NCI-H2029 (cell line): Measurements from ENCODE around the gene TRIM67.
"Not testable (repeated sequence)": the region's sequence is repeated elsewhere in the genome, so short reads cannot be mapped to it uniquely, and the experiment has no call there.

Experiments used
- DNase-seq: peaks from one replicate; lab custom pipeline; 2025; lab: John Stamatoyannopoulos, UW

Gene TRIM67

DNA sequence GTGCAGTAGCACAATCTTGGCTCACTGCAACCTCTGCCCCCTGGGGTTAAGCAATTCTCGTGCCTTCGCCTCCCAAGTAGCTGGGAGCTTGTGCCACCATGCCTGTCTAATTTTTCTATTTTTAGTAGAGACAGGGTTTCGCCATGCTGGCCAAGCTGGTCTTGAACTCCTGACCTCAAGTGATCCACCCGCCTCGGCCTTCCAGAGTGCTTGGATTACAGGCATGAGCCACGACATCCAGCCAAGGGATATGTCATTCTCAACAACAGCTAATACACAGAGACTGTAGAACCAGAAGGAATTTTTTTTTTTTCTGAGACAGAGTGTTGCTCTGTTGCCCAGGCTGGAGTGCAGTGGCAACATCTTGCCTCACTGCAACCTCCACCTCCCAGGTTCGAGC, 3.7 kb upstream of the TRIM67 start:
- not testable (repeated sequence) for DNase-seq

DNA sequence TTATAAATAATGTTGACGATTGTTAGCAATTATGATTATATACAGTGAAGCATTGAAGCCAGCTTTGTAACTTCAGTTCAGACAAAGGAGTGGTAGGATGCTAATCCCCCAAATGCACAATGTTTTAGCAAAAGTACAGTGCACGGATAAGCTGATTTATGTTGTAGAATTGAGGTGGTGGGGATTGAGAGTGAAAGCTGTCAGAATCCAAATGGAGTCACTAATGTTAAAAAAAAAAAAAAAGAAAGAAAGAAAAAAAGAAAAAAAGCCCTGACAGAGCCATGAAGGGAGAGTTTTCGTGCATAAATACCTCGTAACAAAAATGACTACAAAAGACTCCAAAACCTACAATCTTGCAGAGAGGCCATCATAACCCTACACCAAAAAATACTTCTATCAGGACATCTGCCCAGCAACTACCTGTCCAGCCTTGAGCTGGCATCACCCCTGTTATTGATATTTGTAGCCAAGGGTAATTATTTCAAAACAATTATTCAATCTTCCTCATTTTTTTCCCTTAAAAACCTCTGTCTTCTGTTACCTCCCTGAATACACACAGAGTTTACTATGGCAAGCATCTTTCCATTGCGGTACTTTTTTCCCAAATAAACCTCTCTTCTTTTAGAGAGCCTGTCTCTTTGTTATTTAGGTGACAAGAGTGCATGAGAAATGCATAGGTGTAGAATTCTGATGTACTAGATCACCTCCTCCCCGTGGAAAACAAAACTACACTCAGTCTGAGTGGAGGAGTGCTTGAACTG, 2.5 kb upstream of the TRIM67 start:
- DNase-seq, result no peak

DNA sequence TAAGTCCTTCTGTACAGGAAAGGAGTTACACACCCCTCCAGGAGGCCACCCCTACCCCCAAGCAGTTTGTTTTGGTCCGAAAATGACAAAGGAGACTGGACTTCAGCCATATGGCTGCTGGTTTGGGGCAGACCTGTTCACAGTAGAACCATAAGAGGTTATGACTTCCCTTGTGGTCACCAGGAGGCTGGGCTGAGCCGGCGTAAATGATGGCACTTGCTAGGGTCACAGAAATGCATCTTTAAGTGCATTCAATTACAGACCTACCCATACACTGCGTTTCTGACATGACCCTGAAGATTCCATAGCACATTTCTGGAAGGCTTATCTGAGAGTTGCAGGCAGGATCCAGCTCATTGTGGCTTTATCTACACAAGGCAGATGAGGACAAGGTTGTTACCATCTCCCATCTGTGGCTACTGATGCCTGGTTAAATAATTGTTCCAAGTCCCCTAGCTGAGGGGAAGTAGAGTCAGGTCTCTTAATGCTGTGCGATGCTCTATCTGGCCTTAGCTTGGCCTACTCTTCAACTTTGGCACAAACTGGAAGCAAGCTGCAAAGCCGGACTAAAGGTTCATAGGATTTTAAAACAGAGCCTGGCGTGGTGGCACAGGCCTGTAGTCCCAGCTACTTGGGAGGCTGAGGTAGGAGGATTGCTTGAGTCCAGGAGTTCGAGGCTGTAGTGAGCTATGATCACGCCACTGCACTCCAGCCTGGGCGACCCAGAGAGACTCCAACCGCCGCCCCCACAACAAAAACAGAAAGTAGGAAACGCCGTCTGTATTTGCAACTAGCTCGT, 1.7 kb upstream of the TRIM67 start:
- no peak for DNase-seq

DNA sequence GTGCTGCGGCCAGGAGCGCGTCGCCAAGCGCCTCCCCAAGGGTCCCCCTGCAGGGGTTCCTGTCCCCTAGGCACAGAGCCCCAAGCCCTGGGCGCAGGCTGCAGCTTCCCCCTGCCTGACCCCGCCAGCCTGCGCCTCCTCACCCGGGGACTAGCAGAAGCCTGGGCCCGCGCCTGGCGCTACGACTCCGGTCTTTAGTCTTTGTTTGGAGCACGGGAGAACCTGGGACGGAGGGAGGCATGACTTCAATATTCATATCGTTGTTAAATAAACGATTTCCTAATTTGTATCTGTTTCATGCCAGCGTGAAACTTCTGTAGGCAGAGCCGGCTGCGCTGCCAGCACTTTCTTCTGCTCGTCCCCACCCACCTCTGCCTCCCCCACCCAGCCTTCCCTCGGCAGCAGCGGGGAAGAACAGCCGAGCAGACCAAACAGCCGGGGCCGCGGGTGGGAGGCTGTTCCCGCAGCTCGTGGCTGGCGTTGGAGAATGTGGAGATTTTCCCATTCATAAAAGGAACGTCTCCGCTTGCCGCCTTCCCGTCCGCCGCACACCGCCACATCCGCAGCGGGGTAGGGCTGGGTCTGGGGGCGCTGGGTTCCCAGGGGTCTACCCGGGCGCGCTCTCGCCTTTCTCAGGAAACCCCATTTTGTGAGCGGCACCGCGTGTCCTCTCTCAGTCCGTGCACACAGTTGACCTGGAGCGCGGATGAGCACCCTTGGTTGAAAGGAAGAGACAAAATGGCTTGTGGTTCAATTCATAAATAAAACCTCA, 777 bp upstream of the TRIM67 start:
- DNase-seq, result no peak

DNA sequence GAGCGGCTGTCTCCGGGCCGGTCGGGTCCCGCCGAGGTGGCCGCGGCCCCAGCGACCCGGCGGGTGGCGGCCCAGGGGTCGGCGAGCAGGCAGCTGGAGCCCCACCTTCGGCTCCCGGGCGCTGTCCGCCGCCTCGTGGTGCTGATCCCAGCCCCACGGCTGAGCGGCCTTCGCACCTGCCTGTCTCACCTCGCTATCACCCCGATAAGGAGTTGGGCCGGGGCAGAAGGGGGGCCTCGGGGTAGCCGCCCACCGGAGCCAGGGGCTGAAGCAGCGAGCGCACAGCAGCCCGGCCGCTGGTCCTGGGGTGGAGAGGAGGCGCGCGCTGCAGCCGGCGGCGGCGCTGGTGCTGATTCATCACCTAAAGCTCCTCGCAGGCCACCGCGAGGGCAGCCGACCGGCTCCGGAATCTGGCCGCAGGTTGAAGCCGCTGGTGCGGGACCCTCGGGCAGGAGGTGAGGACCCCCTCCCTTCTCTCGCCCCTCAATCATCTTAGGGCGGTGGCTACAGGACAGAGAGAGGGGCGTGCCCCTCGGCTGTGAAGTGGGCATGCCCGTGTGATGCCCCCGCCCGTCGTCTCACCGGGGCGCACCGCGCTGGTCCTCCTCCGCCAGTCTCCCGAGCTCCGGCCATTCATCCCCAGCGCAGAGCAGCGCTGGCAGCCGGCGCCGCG, 575 bp downstream of the TRIM67 start:
- DNase-seq, result no peak

DNA sequence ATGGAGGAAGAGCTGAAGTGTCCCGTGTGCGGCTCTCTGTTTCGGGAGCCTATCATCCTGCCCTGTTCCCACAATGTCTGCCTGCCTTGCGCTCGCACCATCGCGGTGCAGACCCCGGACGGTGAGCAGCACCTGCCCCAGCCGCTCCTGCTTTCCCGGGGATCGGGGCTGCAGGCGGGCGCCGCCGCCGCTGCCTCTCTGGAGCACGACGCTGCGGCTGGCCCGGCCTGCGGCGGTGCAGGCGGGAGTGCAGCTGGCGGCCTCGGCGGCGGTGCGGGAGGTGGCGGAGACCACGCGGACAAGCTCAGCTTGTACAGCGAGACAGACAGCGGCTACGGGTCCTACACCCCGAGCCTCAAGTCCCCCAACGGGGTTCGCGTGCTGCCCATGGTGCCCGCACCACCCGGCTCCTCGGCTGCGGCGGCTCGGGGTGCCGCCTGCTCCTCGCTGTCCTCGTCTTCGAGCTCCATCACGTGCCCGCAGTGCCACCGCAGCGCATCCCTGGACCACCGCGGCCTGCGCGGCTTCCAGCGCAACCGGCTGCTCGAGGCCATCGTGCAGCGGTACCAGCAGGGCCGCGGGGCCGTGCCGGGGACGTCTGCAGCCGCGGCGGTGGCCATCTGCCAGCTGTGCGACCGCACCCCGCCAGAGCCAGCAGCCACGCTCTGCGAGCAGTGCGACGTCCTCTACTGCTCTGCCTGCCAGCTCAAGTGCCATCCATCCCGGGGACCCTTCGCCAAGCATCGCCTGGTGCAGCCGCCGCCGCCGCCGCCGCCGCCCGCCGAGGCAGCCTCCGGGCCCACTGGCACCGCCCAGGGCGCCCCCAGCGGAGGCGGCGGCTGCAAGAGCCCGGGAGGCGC, 1.3 kb downstream of the TRIM67 start:
- DNase-seq, result no peak

DNA sequence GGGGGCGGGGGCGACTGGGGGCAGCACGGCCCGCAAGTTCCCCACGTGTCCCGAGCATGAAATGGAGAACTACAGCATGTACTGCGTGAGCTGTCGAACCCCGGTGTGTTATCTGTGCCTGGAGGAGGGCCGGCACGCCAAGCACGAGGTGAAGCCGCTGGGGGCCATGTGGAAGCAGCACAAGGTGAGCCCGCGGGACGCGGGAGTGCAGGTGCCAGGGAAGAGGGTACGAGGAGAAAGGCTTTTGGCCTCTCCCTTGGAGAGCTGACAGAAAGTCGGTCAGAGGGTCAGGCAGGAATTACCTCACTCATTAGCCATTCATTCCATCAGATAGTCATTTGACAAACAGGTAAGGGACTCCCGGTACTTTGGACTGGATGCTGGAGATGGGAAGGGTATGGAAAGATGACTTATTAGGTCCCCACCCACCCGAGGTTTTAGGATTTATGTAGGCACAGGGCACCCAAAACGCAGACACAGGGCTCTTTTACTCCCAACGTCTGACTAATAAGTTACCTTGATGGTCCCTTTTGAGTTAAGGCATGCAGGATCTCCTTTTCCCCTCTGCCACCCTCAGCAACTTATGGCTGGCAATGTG, 2.1 kb downstream of the TRIM67 start:
- DNase-seq, result no peak

DNA sequence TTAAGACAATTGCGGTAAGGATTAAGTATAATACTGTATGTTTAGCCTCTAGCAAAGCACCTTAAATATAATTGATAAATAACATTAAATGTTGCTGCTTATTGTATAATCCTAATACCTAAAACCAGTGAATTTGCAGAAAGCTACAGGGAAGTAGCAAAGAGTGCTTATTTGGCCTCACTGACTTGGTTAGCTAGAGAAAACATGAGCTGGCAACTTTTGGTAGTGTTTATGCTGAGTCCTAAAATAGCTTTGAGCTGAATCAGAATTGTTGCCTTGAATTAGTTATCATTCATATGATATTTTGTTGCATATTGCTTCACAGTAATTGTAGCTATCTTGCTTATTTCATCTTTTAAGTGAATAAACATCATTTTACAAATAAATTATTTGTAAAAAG, 3.5 kb downstream of the TRIM67 start:
- DNase-seq, result no peak

DNA sequence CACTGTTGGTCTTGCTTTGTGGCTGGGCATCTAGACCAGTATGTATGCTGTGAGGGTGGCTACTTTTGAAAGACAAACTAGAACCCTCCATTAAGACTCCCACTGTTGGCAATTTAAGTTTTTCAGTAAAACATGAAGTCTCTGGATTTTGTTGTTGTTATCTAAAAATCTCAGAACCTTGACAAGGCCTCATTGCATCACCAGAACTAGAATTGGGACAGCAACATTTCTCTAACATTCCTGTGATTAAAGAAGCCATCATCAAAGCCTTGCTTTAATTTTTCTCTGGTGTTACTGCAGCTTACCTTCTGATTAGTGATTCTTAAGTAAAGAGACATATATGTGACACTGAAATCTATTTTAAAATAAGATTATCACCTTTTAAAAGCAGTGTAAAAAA, 4.5 kb downstream of the TRIM67 start:
- no peak for DNase-seq

DNA sequence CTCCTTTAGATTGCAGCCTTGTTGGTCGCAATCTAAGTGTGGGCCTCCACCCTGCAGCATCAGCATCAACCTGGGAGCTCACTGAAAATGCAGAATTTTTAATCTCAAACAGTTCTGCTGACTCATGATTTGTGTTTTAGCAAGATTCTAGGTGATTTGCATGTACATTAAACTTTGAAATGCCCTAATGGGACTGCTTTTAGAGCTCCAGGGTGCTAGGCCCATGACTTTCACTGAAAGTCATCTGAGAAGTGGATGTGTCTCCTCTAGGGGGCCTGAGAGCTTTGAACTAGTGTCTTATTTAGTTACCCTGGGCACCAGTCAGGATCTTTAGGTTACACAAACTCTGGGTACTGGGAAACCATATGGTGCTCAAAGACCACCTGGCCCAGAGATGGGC, 9.0 kb downstream of the TRIM67 start:
- DNase-seq, result no peak

DNA sequence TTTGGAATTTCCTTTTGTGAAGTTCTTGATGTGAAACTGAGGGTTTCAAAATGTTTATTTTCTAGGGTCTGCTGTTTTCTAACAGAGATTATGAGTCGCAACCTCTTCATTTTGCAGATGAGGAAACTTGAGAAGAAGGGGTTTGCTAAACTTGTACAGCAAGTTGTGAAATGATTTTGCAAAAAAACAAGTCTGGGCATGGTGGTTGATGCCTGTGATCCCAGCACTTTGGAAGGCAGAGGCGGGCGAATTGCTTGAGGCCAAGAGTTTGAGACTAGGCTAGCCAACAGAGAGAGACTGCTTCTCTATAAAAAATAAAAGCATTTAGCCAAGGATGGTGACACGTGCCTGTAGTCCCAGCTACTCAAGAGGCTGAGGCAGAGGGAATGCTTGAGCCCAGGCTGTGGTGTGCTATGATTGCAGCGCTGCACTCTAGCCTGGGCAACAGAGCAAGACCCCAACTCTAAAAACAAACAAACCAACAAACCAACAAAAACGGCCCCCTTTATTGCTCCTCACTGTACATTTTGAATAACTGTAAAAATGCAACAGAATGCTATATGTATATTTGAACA, 9.9 kb downstream of the TRIM67 start:
- DNase-seq, result no peak

DNA sequence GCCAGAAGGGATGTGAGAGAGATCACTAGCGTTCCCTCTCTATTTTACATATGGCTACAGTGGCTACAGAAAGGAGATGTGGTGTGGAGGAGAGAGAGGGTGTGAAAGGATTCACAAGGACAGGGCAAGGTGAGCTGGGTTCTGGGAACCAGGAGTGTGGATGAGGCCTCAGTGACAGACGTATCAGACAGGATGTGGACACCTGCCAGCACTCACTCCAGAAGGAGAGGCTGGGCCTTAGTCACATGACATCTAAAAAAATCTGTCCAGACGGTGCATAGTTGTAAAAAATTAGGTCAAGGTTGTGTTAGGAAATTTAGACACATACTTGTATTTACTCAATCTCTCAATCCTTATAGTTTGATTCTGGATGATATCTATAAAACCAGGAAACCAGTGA, 10.6 kb downstream of the TRIM67 start:
- peak; percentile 54 for DNase-seq

DNA sequence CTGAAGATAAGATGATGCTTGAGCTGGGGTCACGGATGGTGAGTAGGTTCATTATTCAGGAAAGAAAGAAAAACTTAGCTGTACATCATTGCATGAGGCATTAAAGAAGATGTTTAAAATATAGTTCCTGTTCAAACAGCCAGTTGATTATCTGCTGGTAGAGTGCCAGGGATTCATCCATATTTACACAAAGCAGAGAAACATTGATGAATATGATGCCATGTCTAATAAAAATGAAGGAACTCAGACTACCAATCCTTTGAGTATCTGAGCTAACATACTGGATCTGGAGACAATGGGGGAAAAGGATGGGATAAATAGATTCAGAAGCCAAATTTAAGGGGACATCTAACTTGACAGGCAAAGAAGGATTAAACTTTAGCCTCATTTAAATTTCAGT, 14.6 kb downstream of the TRIM67 start:
- DNase-seq, result no peak

DNA sequence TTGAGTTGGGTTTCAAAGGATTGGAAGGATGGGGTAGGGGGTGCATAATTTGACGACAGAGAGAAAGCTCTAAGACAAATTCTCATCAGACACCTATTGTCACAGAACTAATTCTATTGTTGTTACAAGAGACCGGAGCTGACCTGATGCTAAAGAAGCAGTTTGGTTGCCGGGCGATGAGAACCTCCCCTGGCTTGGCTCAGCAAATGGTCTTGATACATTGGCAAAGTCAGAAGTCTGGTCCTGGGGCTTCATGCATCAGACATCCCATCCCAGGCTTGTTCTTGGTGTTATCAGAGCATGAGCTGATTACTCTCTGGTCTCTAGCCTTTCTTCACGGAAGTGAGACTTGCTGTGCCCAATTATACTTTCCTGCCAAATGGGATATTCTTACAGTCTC, 15.4 kb downstream of the TRIM67 start:
- no peak for DNase-seq

DNA sequence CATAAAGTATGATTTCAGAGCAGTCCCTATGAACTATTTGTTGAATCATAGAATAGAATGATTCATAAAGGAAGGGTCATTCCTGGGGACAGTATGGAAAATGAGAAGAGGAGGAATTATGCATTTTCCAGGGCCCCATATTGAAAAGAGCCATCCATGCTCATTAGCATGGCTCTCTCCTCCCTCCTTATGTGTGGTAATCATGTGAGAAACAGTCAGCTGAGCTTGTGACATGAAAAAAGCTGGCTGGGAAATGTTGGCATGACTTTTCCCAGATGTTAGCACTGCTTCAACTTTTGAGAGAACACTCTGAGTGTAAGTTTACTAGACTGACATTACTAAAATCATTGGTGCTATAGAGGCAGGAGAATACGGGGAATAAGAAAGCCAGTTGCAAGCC, 16.1 kb downstream of the TRIM67 start:
- no peak for DNase-seq

DNA sequence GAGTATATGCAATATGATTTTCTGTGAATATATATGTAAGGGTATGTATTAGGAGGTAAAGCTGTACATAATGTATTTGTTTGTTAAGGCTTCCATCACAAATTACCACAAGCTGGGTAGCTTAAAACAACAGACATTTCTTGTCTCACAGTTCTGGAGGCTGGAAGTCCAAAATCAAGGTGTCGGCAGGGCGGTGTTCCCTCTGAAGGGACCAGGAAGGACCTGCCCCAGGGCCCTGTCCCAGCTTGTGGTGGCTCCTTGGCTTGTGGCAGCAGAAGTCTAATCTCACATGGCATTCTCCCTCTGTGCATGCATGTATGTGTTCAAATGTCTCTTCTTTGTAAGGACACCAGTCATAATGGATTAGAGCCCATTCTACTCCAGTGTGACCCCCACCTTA, 17.1 kb downstream of the TRIM67 start:
- no peak for DNase-seq

DNA sequence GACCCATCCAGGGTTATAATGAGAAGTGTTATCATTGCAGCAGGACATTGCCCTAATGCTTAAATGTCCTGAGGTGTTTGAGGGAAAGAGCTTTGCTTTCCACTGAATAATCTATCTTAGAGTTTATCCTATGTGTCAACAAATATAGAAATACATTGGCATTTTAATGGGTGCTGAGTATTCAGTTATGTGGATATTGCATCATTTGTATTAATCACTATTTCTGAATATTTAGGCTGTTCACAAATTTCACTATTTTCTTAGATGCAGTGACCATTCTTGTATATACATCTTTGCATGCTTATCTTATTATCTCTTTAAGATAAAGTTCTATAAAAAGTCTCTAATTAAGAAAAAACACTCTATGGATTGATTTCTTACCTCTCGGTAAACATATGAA, 18.2 kb downstream of the TRIM67 start:
- no peak for DNase-seq

DNA sequence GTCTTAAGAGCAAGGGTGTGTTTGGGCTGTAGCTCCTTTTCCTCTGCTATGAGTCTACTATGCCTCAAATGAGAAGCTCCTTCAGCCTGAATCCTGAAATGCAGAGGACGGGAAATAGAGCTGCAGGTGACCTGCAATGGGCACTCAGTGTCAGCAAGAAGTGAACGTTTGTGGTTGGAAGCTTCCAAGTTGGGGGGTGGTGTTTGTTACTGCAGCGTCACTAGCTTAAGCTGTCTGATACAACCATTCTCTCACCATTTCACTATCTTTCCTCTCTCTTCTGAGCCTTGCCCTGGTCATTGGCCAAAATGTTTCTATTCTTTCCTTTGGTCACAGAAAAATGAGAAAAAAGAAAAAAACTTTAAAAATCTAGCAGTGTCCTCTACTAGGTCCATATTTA, 19.4 kb downstream of the TRIM67 start:
- no peak for DNase-seq

DNA sequence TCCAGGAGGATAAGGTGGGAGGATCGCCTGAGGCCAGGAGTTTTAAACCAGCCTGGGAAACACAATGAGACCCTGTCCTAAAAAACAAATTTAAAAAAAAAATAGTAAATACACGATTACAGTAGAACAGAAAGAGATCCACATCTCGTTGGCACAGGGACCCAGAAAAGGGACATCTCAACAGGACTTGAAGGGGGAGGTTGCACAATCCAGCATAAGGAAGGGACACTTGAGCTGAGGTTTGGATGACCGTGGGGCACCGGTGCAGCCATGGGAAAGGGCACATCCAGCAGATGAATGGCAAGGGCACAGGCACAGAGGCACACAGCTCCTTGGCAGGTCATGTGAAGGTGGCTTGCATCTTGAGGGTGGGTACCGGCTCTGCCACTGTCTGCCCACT, 20.5 kb downstream of the TRIM67 start:
- DNase-seq, result no peak
